ENCODE measurements around the gene LUC7L. TPM values are rescaled to one million over a fixed set of nuclear protein-coding genes. Genes with fewer than 3 reads are reported as not detected.
A peak's percentile ranks its signal among the peaks of the same experiment; 100 is the strongest.

Gene LUC7L
- total and polyA plus RNA-seq, 5 donors from 2014 or later: 8.9 to 152 (median 9.8) TPM

DNA sequence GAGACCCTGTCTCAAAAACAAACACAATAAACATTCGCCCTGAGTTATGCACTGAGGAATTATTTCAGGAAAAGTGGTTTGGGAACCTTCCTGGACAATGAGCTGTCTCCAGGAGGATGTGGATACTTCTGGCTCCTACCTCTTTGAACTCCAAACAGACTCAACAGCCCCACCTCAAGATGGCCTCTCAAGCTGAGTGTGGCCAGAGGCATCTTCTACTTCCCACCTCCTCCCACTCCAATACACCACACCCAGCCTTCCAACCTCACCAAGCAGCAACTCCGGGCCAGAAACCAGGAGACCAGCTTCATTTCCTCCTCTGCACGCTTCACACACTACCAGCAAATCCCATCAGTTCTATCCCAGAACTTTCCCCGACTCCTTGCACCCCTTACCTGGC lies 37.4 kb downstream of the LUC7L start:
- H3K4me1 Mint-ChIP-seq: peaks cover 5 to 12% (median 8%) of the 10 kb centered on the region in 4 donors
- H3K9me3 Mint-ChIP-seq: no peaks in the 10 kb centered on the region
- no peaks in the 10 kb centered on the region for H3K27me3 ChIP-seq (ENCODE audit: control insufficient read depth, insufficient read depth, low read length)
- peaks cover 44% of the 10 kb centered on the region for H3K36me3 Mint-ChIP-seq
- H3K4me3 Mint-ChIP-seq: no peak overlapping the region
- no peak overlapping the region for H3K4me3 ChIP-seq (ENCODE audit: low read depth, low read length)
- H3K36me3 ChIP-seq (ENCODE audit: control insufficient read depth, insufficient read depth, low read length): peaks cover 64% of the 10 kb centered on the region
- no peaks in the 10 kb centered on the region for H3K9me3 ChIP-seq (ENCODE audit: control insufficient read depth in 2 of 2, low read length in 2 of 2)
- no peaks in the 10 kb centered on the region for H3K27me3 Mint-ChIP-seq
- no peak overlapping the region for H3K27ac ChIP-seq (ENCODE audit: insufficient read depth, low read length, poor library complexity, severe bottlenecking)
- peak overlapping the region in 2 of 3 donors; percentile 72 to 73 for H3K27ac Mint-ChIP-seq
- no peaks in the 10 kb centered on the region for H3K4me1 ChIP-seq (ENCODE audit: control insufficient read depth, insufficient read depth, low read length, poor library complexity, severe bottlenecking)
- ATAC-seq (ENCODE audit: low read depth in 2 of 2) (no peak), DNase-seq (no peak)

- H3K27me3 ChIP-seq (ENCODE audit: control insufficient read depth, insufficient read depth, low read length): no peaks in the 10 kb centered on the region
- no peaks in the 10 kb centered on the region for H3K9me3 ChIP-seq (ENCODE audit: control insufficient read depth in 2 of 2, low read length in 2 of 2)
- no peak for DNase-seq
- H3K27ac ChIP-seq (ENCODE audit: insufficient read depth, low read length, poor library complexity, severe bottlenecking): no peak overlapping the region
- peaks cover 52% of the 10 kb centered on the region for H3K36me3 ChIP-seq (ENCODE audit: control insufficient read depth, insufficient read depth, low read length)
- no peak for ATAC-seq (ENCODE audit: low read depth in 2 of 2)
- H3K27ac Mint-ChIP-seq: no peak overlapping the region
- no peaks in the 10 kb centered on the region for H3K4me1 ChIP-seq (ENCODE audit: control insufficient read depth, insufficient read depth, low read length, poor library complexity, severe bottlenecking)
- H3K36me3 Mint-ChIP-seq: peaks cover 37% of the 10 kb centered on the region
- H3K4me1 Mint-ChIP-seq: peaks cover 5 to 12% (median 8%) of the 10 kb centered on the region in 4 donors
- H3K9me3 Mint-ChIP-seq: no peaks in the 10 kb centered on the region
- H3K4me3 Mint-ChIP-seq: no peak overlapping the region
- no peak overlapping the region for H3K4me3 ChIP-seq (ENCODE audit: low read depth, low read length)
- H3K27me3 Mint-ChIP-seq: no peaks in the 10 kb centered on the region
Observed at GRCh38 chr16:189604-190186, 39.6 kb downstream of the LUC7L start.

- no peaks in the 10 kb centered on the region for H3K27me3 ChIP-seq (ENCODE audit: control insufficient read depth, insufficient read depth, low read length)
- H3K4me3 ChIP-seq (ENCODE audit: low read depth, low read length): no peak overlapping the region
- no peak overlapping the region for H3K4me3 Mint-ChIP-seq
- peaks cover 5 to 12% (median 8%) of the 10 kb centered on the region in 4 donors for H3K4me1 Mint-ChIP-seq
- no peaks in the 10 kb centered on the region for H3K9me3 ChIP-seq (ENCODE audit: control insufficient read depth in 2 of 2, low read length in 2 of 2)
- H3K9me3 Mint-ChIP-seq: no peaks in the 10 kb centered on the region
- peak in 2 of 3 donors; percentile 44 to 64 for DNase-seq
- peaks cover 45% of the 10 kb centered on the region for H3K36me3 ChIP-seq (ENCODE audit: control insufficient read depth, insufficient read depth, low read length)
- no peaks in the 10 kb centered on the region for H3K4me1 ChIP-seq (ENCODE audit: control insufficient read depth, insufficient read depth, low read length, poor library complexity, severe bottlenecking)
- H3K27me3 Mint-ChIP-seq: no peaks in the 10 kb centered on the region
- no peak overlapping the region for H3K27ac ChIP-seq (ENCODE audit: insufficient read depth, low read length, poor library complexity, severe bottlenecking)
- H3K27ac Mint-ChIP-seq: peak overlapping the region in 2 of 3 donors; percentile 48 to 65
- peak; percentile 65 to 76 for ATAC-seq (ENCODE audit: low read depth in 2 of 2)
- H3K36me3 Mint-ChIP-seq: peaks cover 37% of the 10 kb centered on the region
Observed at GRCh38 chr16:188674-189073, 40.6 kb downstream of the LUC7L start.

- Mint-ChIP-seq H3K9me3 (no peaks in the 10 kb centered on the region), H3K27me3 (no peaks in the 10 kb centered on the region), H3K4me1 (peaks cover 5 to 12% (median 8%) of the 10 kb centered on the region in 4 donors), H3K27ac (no peak overlapping the region), H3K4me3 (no peak overlapping the region), H3K36me3 (peaks cover 33% of the 10 kb centered on the region)
- Histone ChIP-seq H3K36me3 (ENCODE audit: control insufficient read depth, insufficient read depth, low read length) (peaks cover 38% of the 10 kb centered on the region), H3K27ac (ENCODE audit: insufficient read depth, low read length, poor library complexity, severe bottlenecking) (no peak overlapping the region), H3K4me3 (ENCODE audit: low read depth, low read length) (no peak overlapping the region), H3K4me1 (ENCODE audit: control insufficient read depth, insufficient read depth, low read length, poor library complexity, severe bottlenecking) (no peaks in the 10 kb centered on the region), H3K9me3 (ENCODE audit: control insufficient read depth in 2 of 2, low read length in 2 of 2) (no peaks in the 10 kb centered on the region), H3K27me3 (ENCODE audit: control insufficient read depth, insufficient read depth, low read length) (no peaks in the 10 kb centered on the region)
- DNase-seq (no peak), ATAC-seq (ENCODE audit: low read depth in 2 of 2) (no peak)
Observed at GRCh38 chr16:187330-187729, 41.9 kb downstream of the LUC7L start.

GRCh38 chr16:185691-186090 lies 43.6 kb downstream of the LUC7L start:
- no peak overlapping the region for H3K4me3 ChIP-seq (ENCODE audit: low read depth, low read length)
- Mint-ChIP-seq H3K27ac (peak overlapping the region in 1 of 3 donors; percentile 48), H3K36me3 (peaks cover 18% of the 10 kb centered on the region), H3K4me1 (peaks cover 5 to 11% (median 6%) of the 10 kb centered on the region in 4 donors), H3K9me3 (no peaks in the 10 kb centered on the region), H3K4me3 (no peak overlapping the region), H3K27me3 (no peaks in the 10 kb centered on the region)
- peaks cover 24% of the 10 kb centered on the region for H3K36me3 ChIP-seq (ENCODE audit: control insufficient read depth, insufficient read depth, low read length)
- DNase-seq: no peak
- no peaks in the 10 kb centered on the region for H3K9me3 ChIP-seq (ENCODE audit: control insufficient read depth in 2 of 2, low read length in 2 of 2)
- H3K4me1 ChIP-seq (ENCODE audit: control insufficient read depth, insufficient read depth, low read length, poor library complexity, severe bottlenecking): peaks cover 11% of the 10 kb centered on the region
- no peak for ATAC-seq (ENCODE audit: low read depth in 2 of 2)
- H3K27me3 ChIP-seq (ENCODE audit: control insufficient read depth, insufficient read depth, low read length): no peaks in the 10 kb centered on the region
- H3K27ac ChIP-seq (ENCODE audit: insufficient read depth, low read length, poor library complexity, severe bottlenecking): no peak overlapping the region

- peaks cover 15% of the 10 kb centered on the region for H3K4me1 ChIP-seq (ENCODE audit: control insufficient read depth, insufficient read depth, low read length, poor library complexity, severe bottlenecking)
- peaks cover 15% of the 10 kb centered on the region for H3K36me3 Mint-ChIP-seq
- peaks cover 20% of the 10 kb centered on the region for H3K36me3 ChIP-seq (ENCODE audit: control insufficient read depth, insufficient read depth, low read length)
- no peak overlapping the region for H3K27ac Mint-ChIP-seq
- H3K27me3 ChIP-seq (ENCODE audit: control insufficient read depth, insufficient read depth, low read length): no peaks in the 10 kb centered on the region
- H3K27me3 Mint-ChIP-seq: no peaks in the 10 kb centered on the region
- DNase-seq (no peak), ATAC-seq (ENCODE audit: low read depth in 2 of 2) (no peak)
- no peaks in the 10 kb centered on the region for H3K9me3 Mint-ChIP-seq
- H3K9me3 ChIP-seq (ENCODE audit: control insufficient read depth in 2 of 2, low read length in 2 of 2): no peaks in the 10 kb centered on the region
- no peak overlapping the region for H3K4me3 ChIP-seq (ENCODE audit: low read depth, low read length)
- no peak overlapping the region for H3K27ac ChIP-seq (ENCODE audit: insufficient read depth, low read length, poor library complexity, severe bottlenecking)
- no peak overlapping the region for H3K4me3 Mint-ChIP-seq
- H3K4me1 Mint-ChIP-seq: peaks cover 5 to 11% (median 6%) of the 10 kb centered on the region in 4 donors
Observed at GRCh38 chr16:185213-185612, 44.0 kb downstream of the LUC7L start.

- Mint-ChIP-seq H3K4me3 (no peak overlapping the region), H3K4me1 (peaks cover 0 to 5% (median 0%) of the 10 kb centered on the region in 4 donors), H3K9me3 (peaks cover 0 to 1% (median 0%) of the 10 kb centered on the region in 7 donors), H3K27me3 (peaks cover 20% of the 10 kb centered on the region), H3K27ac (no peak overlapping the region), H3K36me3 (no peaks in the 10 kb centered on the region)
- Histone ChIP-seq H3K36me3 (ENCODE audit: control insufficient read depth, insufficient read depth, low read length) (peaks cover 3% of the 10 kb centered on the region), H3K9me3 (ENCODE audit: control insufficient read depth in 2 of 2, low read length in 2 of 2) (no peaks in the 10 kb centered on the region), H3K27ac (ENCODE audit: insufficient read depth, low read length, poor library complexity, severe bottlenecking) (no peak overlapping the region), H3K27me3 (ENCODE audit: control insufficient read depth, insufficient read depth, low read length) (peaks cover 12% of the 10 kb centered on the region), H3K4me1 (ENCODE audit: control insufficient read depth, insufficient read depth, low read length, poor library complexity, severe bottlenecking) (peaks cover 19% of the 10 kb centered on the region), H3K4me3 (ENCODE audit: low read depth, low read length) (no peak overlapping the region)
- ATAC-seq (ENCODE audit: low read depth in 2 of 2) (no peak), DNase-seq (no peak)
Observed at GRCh38 chr16:183005-183404, 46.2 kb downstream of the LUC7L start.

GRCh38 chr16:181565-182021 lies 47.7 kb downstream of the LUC7L start:
- peak overlapping the region in 1 of 4 donors; percentile 12 for H3K4me3 Mint-ChIP-seq
- Histone ChIP-seq H3K4me3 (ENCODE audit: low read depth, low read length) (no peak overlapping the region), H3K9me3 (ENCODE audit: control insufficient read depth in 2 of 2, low read length in 2 of 2) (no peaks in the 10 kb centered on the region), H3K4me1 (ENCODE audit: control insufficient read depth, insufficient read depth, low read length, poor library complexity, severe bottlenecking) (peaks cover 19% of the 10 kb centered on the region), H3K27ac (ENCODE audit: insufficient read depth, low read length, poor library complexity, severe bottlenecking) (no peak overlapping the region), H3K36me3 (ENCODE audit: control insufficient read depth, insufficient read depth, low read length) (no peaks in the 10 kb centered on the region), H3K27me3 (ENCODE audit: control insufficient read depth, insufficient read depth, low read length) (peaks cover 17% of the 10 kb centered on the region)
- peak in 1 of 3 donors; percentile 15 for DNase-seq
- ATAC-seq (ENCODE audit: low read depth in 2 of 2): no peak
- H3K36me3 Mint-ChIP-seq: no peaks in the 10 kb centered on the region
- H3K4me1 Mint-ChIP-seq: peaks cover 0 to 13% (median 0%) of the 10 kb centered on the region in 4 donors
- no peak overlapping the region for H3K27ac Mint-ChIP-seq
- peaks cover 28% of the 10 kb centered on the region for H3K27me3 Mint-ChIP-seq
- peaks cover 0 to 1% (median 0%) of the 10 kb centered on the region in 7 donors for H3K9me3 Mint-ChIP-seq

Measured in CD4-positive, CD25-positive, alpha-beta regulatory T cell (primary cell).